GM23248 (cell line): ENCODE measurements around the gene ERICH2. TPM values are rescaled to one million over a fixed set of nuclear protein-coding genes. Genes with fewer than 3 reads are reported as not detected.

ENCODE experiments used
- DNase-seq: peaks from one replicate; pipeline ENCODE4 v3.0.0-alpha.2; 2015
- H2AFZ ChIP-seq: fragments of 200-600 bp; sonication (generic); 2 replicates; pipeline ENCODE4 v1.6.1; 2016; ENCODE audit warnings: antibody characterized with exemption
- H3F3A ChIP-seq: fragments of 200-600 bp; sonication (generic); 2 replicates; pipeline ENCODE4 v1.6.1; 2016; ENCODE audit warnings: mild to moderate bottlenecking, antibody characterized with exemption, mixed run types; ENCODE audit not compliant: insufficient read depth
- H3K27ac ChIP-seq: fragments of 200-600 bp; sonication (generic); 2 replicates; pipeline ENCODE4 v1.5.1; 2016; ENCODE audit warnings: mild to moderate bottlenecking
- H3K27me3 ChIP-seq: fragments of 200-600 bp; sonication (generic); replicated peaks from 2 replicates; pipeline ENCODE4 v1.6.1; 2016; ENCODE audit warnings: mild to moderate bottlenecking; ENCODE audit not compliant: insufficient read depth
- H3K36me3 ChIP-seq: fragments of 200-600 bp; sonication (generic); 2 replicates; pipeline ENCODE4 v1.6.1; 2016; ENCODE audit warnings: low read depth, mild to moderate bottlenecking
- H3K4me1 ChIP-seq: fragments of 200-600 bp; sonication (generic); 2 replicates; pipeline ENCODE4 v1.6.1; 2016; ENCODE audit warnings: mild to moderate bottlenecking; ENCODE audit not compliant: insufficient read depth
- H3K4me2 ChIP-seq: fragments of 200-600 bp; sonication (generic); one replicate; pipeline ENCODE4 v1.6.1; 2016; ENCODE audit warnings: mild to moderate bottlenecking; ENCODE audit not compliant: unreplicated experiment
- H3K4me3 ChIP-seq: fragments of 200-600 bp; sonication (generic); 2 replicates; pipeline ENCODE4 v1.5.1; 2016; ENCODE audit warnings: mild to moderate bottlenecking
- H3K79me2 ChIP-seq: fragments of 200-600 bp; sonication (generic); 2 replicates; pipeline ENCODE4 v1.6.1; 2016; ENCODE audit warnings: mild to moderate bottlenecking; ENCODE audit not compliant: insufficient read depth
- H3K9ac ChIP-seq: fragments of 200-600 bp; sonication (generic); 2 replicates; pipeline ENCODE4 v1.6.1; 2016; ENCODE audit warnings: mild to moderate bottlenecking
- H3K9me2 ChIP-seq: fragments of 200-600 bp; sonication (generic); 2 replicates; pipeline ENCODE4 v1.6.1; 2016; ENCODE audit warnings: mixed run types, mild to moderate bottlenecking, moderate library complexity; ENCODE audit not compliant: insufficient read depth
- H3K9me3 ChIP-seq: fragments of 200-600 bp; sonication (generic); one replicate; pipeline ENCODE4 v1.6.1; 2017; ENCODE audit warnings: low read depth
- H4K20me1 ChIP-seq: fragments of 200-600 bp; sonication (generic); 2 replicates; pipeline ENCODE4 v1.6.0; 2016; ENCODE audit not compliant: insufficient read depth
- EZH2 ChIP-seq: fragments of 200-600 bp; sonication (generic); IDR thresholded peaks from 2 replicates; pipeline ENCODE4 v1.6.1; 2018; ENCODE audit warnings: antibody characterized with exemption, mild to moderate bottlenecking; ENCODE audit not compliant: insufficient read depth, poor library complexity, severe bottlenecking
- EZH2phosphoT487 ChIP-seq: fragments of 200-600 bp; sonication (generic); IDR thresholded peaks from 2 replicates; pipeline ENCODE4 v1.6.1; 2018; ENCODE audit warnings: antibody characterized with exemption, moderate library complexity, mild to moderate bottlenecking, low read depth; ENCODE audit not compliant: insufficient read depth
- WGBS, 2 experiments: methylation state at CpG; one replicate each; pipeline ENCODE4 v1.1.6; 2015 to 2017; ENCODE audit warnings: low lambda C conversion rate in 2 of 2, low coverage in 1 of 2; ENCODE audit errors: missing lambda C conversion rate in 2 of 2; 5-methylcytosine and 5-hydroxymethylcytosine counted together
- in situ Hi-C: fragments of 300-500 bp; cut with MboI; formaldehyde crosslinking; loops from 2 replicates; pipeline ENCODE4 v1.15.0; 2020
- polyA plus RNA-seq: library from polyadenylated mRNA; unstranded; fragments of >200 nt; fragmentation: Nextera tagmentation; extraction: Ambion mirVana; gene quantifications from 2 replicates; pipeline ENCODE4 v1.2.1, GENCODE V29; 2016
- total RNA-seq: library from RNA; depleted of rRNA; stranded (reverse); fragments of >200 nt; shearing (Covaris generic); gene quantifications from 2 replicates; pipeline ENCODE4 v1.2.3, GENCODE V29; 2014

ERICH2 gene
- total and polyA plus RNA-seq, 2 experiments from 2014 or later = not detected

DNA sequence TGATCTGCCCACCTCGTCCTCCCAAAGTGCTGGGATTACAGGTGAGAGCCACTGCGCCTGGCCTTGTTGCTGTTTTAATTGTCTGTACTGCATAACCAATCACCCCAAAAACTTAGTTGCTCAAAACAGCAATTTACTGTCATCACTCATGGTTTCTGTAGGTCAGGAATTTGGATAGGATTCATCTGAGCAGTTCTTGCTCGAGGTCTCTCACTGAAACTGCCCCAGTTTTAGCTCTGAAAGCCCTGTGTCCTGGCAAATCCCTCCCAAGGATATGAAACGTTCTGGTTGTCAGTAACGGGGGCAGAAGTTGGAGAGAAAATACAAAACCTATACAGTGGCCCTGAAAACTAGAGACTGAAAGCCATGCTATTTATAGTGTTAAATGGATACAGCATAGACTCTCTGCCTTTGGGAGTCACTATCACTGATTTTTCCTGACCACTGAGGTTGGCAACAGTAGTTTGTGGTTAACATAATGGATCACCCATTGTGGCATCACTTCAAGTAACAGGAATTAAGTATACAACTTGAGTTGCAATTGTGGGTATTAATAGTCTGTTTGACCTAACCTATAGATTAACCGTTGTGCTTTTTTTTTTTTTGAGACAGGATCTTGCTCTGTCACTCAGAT is 27.2 kb upstream of the ERICH2 start:
- 73 to 77% methylated on average over 6 of the region's 6 CpGs for WGBS, 2 experiments
- no peak overlapping the region for H3K27ac ChIP-seq
- TF ChIP-seq EZH2phosphoT487 = no peak
- no peak for TF ChIP-seq EZH2
- no peaks in the 10 kb centered on the region for H3K79me2 ChIP-seq
- no peak overlapping the region for H3K4me3 ChIP-seq
- DNase-seq = no peak
- H3K9me3 ChIP-seq = no peaks in the 10 kb centered on the region
- H3K9me2 ChIP-seq = no peaks in the 10 kb centered on the region
- H3K27me3 ChIP-seq = no peaks in the 10 kb centered on the region; the same call in 1 of the 2 replicates
- H3K9ac ChIP-seq = no peak overlapping the region
- H3K4me1 ChIP-seq = peaks cover 13% of the 10 kb centered on the region
- peaks cover 9% of the 10 kb centered on the region for H3F3A ChIP-seq
- H2AFZ ChIP-seq = no peak overlapping the region
- in situ Hi-C loops = no loop called here
- H3K36me3 ChIP-seq = no peaks in the 10 kb centered on the region
- H4K20me1 ChIP-seq = no peaks in the 10 kb centered on the region
- H3K4me2 ChIP-seq = no peak overlapping the region

DNA sequence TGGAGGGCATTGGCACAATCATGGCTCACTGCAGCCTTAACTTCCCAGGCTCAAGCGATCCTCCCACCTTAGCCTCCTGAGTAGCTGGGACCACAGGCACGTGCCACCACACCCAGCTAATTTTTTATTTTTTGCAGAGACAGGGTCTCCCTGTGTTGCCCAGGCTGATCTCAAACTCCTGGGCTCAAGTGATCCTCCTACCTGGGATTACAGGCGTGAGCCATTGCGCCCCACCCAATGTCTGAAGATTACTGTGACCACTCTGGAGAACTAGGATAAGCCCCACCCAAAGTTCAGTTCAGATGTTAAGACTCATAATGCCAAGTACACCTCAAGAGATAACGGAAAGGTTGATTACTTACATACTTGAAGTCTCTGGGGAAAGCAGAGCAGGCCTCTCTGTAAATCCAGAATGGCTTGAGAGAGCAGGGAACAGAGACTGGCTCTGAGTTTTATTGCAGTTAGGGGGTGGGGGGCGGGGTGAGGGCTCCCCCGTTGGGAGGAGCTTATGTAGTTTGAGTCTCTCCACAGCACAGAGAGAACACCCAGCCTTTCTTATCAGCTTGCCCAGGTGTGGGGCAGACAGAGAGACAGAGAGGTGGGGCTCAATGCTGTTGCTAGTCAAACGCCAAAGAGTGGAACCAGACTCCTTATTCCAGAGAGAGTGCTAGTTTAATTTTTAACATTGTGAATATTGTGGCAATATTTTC is 26.5 kb upstream of the ERICH2 start:
- Histone ChIP-seq H3K36me3 (no peaks in the 10 kb centered on the region), H3K27me3 (no peaks in the 10 kb centered on the region; the same call in 1 of the 2 replicates), H3K4me1 (peaks cover 9% of the 10 kb centered on the region), H3K4me2 (no peak overlapping the region), H3K4me3 (no peak overlapping the region), H3K9me3 (no peaks in the 10 kb centered on the region), H2AFZ (no peak overlapping the region), H3F3A (peaks cover 6% of the 10 kb centered on the region), H4K20me1 (no peaks in the 10 kb centered on the region), H3K9ac (no peak overlapping the region), H3K9me2 (no peaks in the 10 kb centered on the region), H3K79me2 (no peaks in the 10 kb centered on the region), H3K27ac (no peak overlapping the region)
- WGBS, 2 experiments = 42 to 49% methylated on average over 8 of the region's 8 CpGs
- in situ Hi-C loops = no loop called here
- TF ChIP-seq EZH2 (no peak), EZH2phosphoT487 (no peak)
- DNase-seq = no peak

DNA sequence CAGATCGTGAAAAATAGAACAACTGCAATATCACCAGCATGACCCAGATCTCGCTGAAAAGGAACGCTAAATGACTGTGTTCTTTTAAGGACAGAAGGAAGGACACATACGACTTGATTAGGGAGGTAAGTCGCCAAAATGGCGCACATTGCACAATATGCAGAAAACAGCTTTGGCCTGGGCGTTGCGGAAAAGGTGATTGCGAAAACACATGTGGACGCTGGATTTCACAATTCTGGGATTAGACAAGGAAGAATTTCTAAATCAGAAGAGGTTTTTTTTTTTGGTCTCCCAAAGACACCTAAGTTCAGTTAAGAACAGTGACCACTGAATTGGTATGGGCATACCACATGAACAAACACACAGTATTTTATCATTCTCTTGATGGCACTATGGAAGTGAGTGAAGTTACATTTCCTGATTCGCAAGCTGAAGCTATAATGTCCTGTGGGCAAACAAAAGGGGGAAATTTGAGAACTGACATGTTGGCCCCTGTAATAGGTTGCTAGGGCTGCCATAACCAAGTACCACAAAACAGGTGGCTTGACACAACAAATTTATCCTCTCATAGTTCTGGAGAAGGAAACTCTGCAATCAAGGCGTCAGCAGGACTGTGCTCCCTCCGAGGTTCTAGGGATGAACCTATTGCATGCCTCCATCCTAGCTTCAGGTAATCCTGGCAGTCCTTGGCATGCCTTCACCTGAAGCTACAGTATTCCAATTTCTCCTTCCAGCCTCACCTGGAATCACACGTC is 25.8 kb upstream of the ERICH2 start:
- Histone ChIP-seq H4K20me1 (no peaks in the 10 kb centered on the region), H3K27ac (no peak overlapping the region), H3K9me2 (no peaks in the 10 kb centered on the region), H3K27me3 (no peaks in the 10 kb centered on the region; the same call in 1 of the 2 replicates), H3F3A (no peaks in the 10 kb centered on the region), H3K9ac (no peak overlapping the region), H3K9me3 (no peaks in the 10 kb centered on the region), H3K4me3 (no peak overlapping the region), H2AFZ (no peak overlapping the region), H3K4me2 (no peak overlapping the region), H3K79me2 (no peaks in the 10 kb centered on the region), H3K36me3 (no peaks in the 10 kb centered on the region), H3K4me1 (peaks cover 3% of the 10 kb centered on the region)
- in situ Hi-C loops = no loop called here
- no peak for TF ChIP-seq EZH2phosphoT487
- TF ChIP-seq EZH2 = no peak
- no peak for DNase-seq
- 87 to 89% methylated on average over 14 of the region's 14 CpGs for WGBS, 2 experiments

DNA sequence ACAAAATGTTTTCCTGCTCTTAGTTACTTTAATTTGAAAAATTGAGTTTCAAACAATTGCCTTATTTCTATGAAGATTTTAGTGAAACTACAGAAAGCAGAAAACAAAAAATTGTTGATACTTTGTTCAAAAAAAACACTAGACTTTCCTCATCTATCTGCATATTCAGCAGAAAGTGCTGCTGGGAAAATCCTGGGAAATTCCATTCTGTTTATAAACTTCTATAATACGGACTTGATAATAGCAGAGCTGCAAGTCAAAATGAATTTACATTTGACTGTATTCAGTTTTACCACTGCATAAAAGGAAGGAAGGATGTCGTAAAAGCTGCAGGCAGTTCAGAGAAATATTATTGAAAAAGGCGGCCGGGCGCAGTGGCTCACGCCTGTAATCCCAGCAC is 24.9 kb upstream of the ERICH2 start:
- 70 to 72% methylated on average over 6 of the region's 6 CpGs for WGBS, 2 experiments
- H3K27me3 ChIP-seq = no peaks in the 10 kb centered on the region; the same call in 1 of the 2 replicates
- H3K9ac ChIP-seq = no peak overlapping the region
- H4K20me1 ChIP-seq = no peaks in the 10 kb centered on the region
- TF ChIP-seq EZH2 (no peak), EZH2phosphoT487 (no peak)
- no peak for DNase-seq
- no peak overlapping the region for H2AFZ ChIP-seq
- no peaks in the 10 kb centered on the region for H3K4me1 ChIP-seq
- no peaks in the 10 kb centered on the region for H3F3A ChIP-seq
- in situ Hi-C loops = no loop called here
- H3K79me2 ChIP-seq = no peaks in the 10 kb centered on the region
- H3K9me3 ChIP-seq = no peaks in the 10 kb centered on the region
- H3K9me2 ChIP-seq = no peaks in the 10 kb centered on the region
- no peak overlapping the region for H3K4me3 ChIP-seq
- H3K4me2 ChIP-seq = no peak overlapping the region
- H3K27ac ChIP-seq = no peak overlapping the region
- H3K36me3 ChIP-seq = no peaks in the 10 kb centered on the region
